K562 (cell line): ENCODE data around the gene GAK. TPM values are rescaled to one million over a fixed set of nuclear protein-coding genes. Genes with fewer than 3 reads are reported as not detected.
A peak's percentile ranks its signal among the peaks of the same experiment; 100 is the strongest.

Experiments used
- BMI1 ChIP-seq: fragments of 150-350 bp; IDR thresholded peaks from 2 replicates; pipeline ENCODE4 v1.6.1; 2014; ENCODE audit warnings: low read length
- E2F4 ChIP-seq: sonication (generic); formaldehyde crosslinking; IDR thresholded peaks from 2 replicates; pipeline ENCODE4 v1.8.0; 2022; ENCODE audit warnings: mild to moderate bottlenecking, low read depth, missing genetic modification reagents
- ELK3 ChIP-seq: fragments of 450-650 bp; formaldehyde crosslinking; IDR thresholded peaks from 2 replicates; pipeline ENCODE4 v1.4.0; 2020; ENCODE audit warnings: mild to moderate bottlenecking
- ERF ChIP-seq: fragments of 450-650 bp; formaldehyde crosslinking; IDR thresholded peaks from 2 replicates; pipeline ENCODE4 v1.4.0; 2020; ENCODE audit warnings: mild to moderate bottlenecking, mixed read lengths
- HDAC8 ChIP-seq: fragments of 450-650 bp; IDR thresholded peaks from 2 replicates; pipeline ENCODE4 v1.6.1; 2016; ENCODE audit warnings: mild to moderate bottlenecking, missing genetic modification characterization, moderate library complexity, missing compliant biosample characterization
- MEF2A ChIP-seq: IDR thresholded peaks from 2 replicates; pipeline ENCODE4 v1.6.1; 2011; ENCODE audit warnings: low read depth, mild to moderate bottlenecking, low read length, moderate library complexity; ENCODE audit not compliant: control insufficient read depth
- MEIS2 ChIP-seq: fragments of 450-650 bp; IDR thresholded peaks from 2 replicates; pipeline ENCODE4 v1.6.1; 2014; ENCODE audit warnings: mild to moderate bottlenecking; ENCODE audit not compliant: partially characterized antibody
- PYGO2 ChIP-seq: fragments of 450-650 bp; IDR thresholded peaks from 2 replicates; pipeline ENCODE4 v1.6.1; 2016; ENCODE audit warnings: mild to moderate bottlenecking, missing genetic modification characterization, moderate library complexity, missing compliant biosample characterization
- SFPQ ChIP-seq: fragments of 200-400 bp; formaldehyde crosslinking; IDR thresholded peaks from 2 replicates; pipeline ENCODE4 v1.6.1; 2017; ENCODE audit warnings: mild to moderate bottlenecking, low read depth, low read length, moderate library complexity
- SIN3A ChIP-seq, 2 experiments: fragments of 150-350 bp in 1 of 2; IDR thresholded peaks; 2 replicates each; pipeline ENCODE4 v1.6.1; 2011 to 2016; ENCODE audit warnings: borderline replicate concordance in 2 of 2, low read depth in 2 of 2, low read length in 2 of 2, mild to moderate bottlenecking in 2 of 2, moderate library complexity in 2 of 2; ENCODE audit not compliant: control insufficient read depth in 1 of 2
- ZFP30 ChIP-seq: fragments of 250-450 bp; sonication (Bioruptor Pico); IDR thresholded peaks from 2 replicates; pipeline ENCODE4 v1.8.0; 2022; ENCODE audit warnings: moderate library complexity, mild to moderate bottlenecking, inconsistent platforms, borderline replicate concordance
- ZHX1 ChIP-seq: fragments of 150-350 bp; conservative IDR thresholded peaks from 2 replicates; pipeline ENCODE4 v1.6.1; 2014; ENCODE audit warnings: low read length
- ZNF24 ChIP-seq: fragments of 450-650 bp; IDR thresholded peaks from 2 replicates; pipeline ENCODE4 v1.6.1; 2016
- ZNF398 ChIP-seq: fragments of 250-450 bp; sonication (Bioruptor Pico); IDR thresholded peaks from 2 replicates; pipeline ENCODE4 v1.8.0; 2021; ENCODE audit warnings: moderate library complexity, mild to moderate bottlenecking, inconsistent platforms
- ZNF436 ChIP-seq: fragments of 250-450, 450-650 bp; sonication (Bioruptor Pico); formaldehyde crosslinking; IDR thresholded peaks from 2 replicates; pipeline ENCODE4 v1.7.0; 2020; ENCODE audit warnings: mild to moderate bottlenecking
- ZNF740 ChIP-seq, 3 experiments: fragments of 200-800 bp in 1 of 3; sonication (Bioruptor generic) in 1 of 3; sonication (generic) in 1 of 3; formaldehyde crosslinking in 1 of 3; IDR thresholded peaks; 2 replicates each; pipeline versions ENCODE4 v1.6.1 to v1.8.0; 2016 to 2022; ENCODE audit warnings: mild to moderate bottlenecking in 2 of 3, missing compliant biosample characterization in 2 of 3, missing genetic modification characterization in 2 of 3, missing genetic modification reagents in 1 of 3
- polyA plus RNA-seq, 8 experiments: library from polyadenylated mRNA; depleted of rRNA in 4 of 8; stranded (reverse) in 5 of 8; unstranded in 3 of 8; fragments of >200 nt; fragmentation: Nextera tagmentation in 2 of 8; fragmentation: Illumina TruSeq in 1 of 8; extraction: Ambion mirVana in 2 of 8; extraction: Trizol in 1 of 8; gene quantifications; 2 replicates each; pipeline versions ENCODE4 v1.2.1 to v1.2.3, GENCODE V29; 2011 to 2014; ENCODE audit warnings: inconsistent platforms in 1 of 8, missing spikeins in 1 of 8
- total RNA-seq, 7 experiments: library from RNA; depleted of rRNA in 6 of 7; stranded (reverse); fragments of >200 nt in 6 of 7; fragmentation: Illumina TruSeq in 2 of 7; extraction: Trizol in 2 of 7; gene quantifications; 2 replicates each; pipeline versions ENCODE4 v1.2.1 to v1.2.3, GENCODE V29; 2011 to 2021; ENCODE audit warnings: low replicate concordance in 1 of 7

The GAK gene
- total and polyA plus RNA-seq, 9 of the 15 experiments (the other 6 are each of a cell fraction or from before 2014, with no cell fraction given): 1.3 to 102 (median 16.2) TPM

GRCh38 chr4:931194-931959 lies 739 bp downstream of the GAK start (continued):
- TF ChIP-seq SFPQ (no peak), ZFP30 (CRISPR knock-in tag) (no peak), ZHX1 (no peak), ERF (CRISPR knock-in tag) (no peak), ZNF436 (CRISPR knock-in tag) (no peak), PYGO2 (no peak), ZNF24 (no peak), BMI1 (no peak), ELK3 (CRISPR knock-in tag) (no peak), MEF2A (no peak), SIN3A (IDR thresholded peaks at IDR 0.05; ENCODE audit: borderline replicate concordance in 2 of 2, control insufficient read depth in 1 of 2, low read depth in 2 of 2, low read length in 2 of 2) (0 out of 4 replicates have a peak, but pooled peaks of 1 of the 2 experiments have one; percentile 16), MEIS2 (peak; percentile 68), ZNF398 (CRISPR knock-in tag) (no peak), HDAC8 (tag) (no peak), ZNF740 (CRISPR knock-in tag; IDR thresholded peaks at IDR 0.05) (peak; percentile 77), ZNF740 (tag; IDR thresholded peaks at IDR 0.05) (no peak), E2F4 (CRISPR knock-in tag) (no peak)
